Stimulated activated CD8-positive, alpha-beta memory T cell treated with anti-CD3 and anti-CD28 coated beads, Interleukin-2, amount 100 ng/mL, for 1 hour (primary cell): ENCODE results near the gene WWTR1.

Experiments used
- DNase-seq, 2 donors: peaks; one replicate each; pipeline ENCODE4 v3.0.0-alpha.2; 2020; ENCODE audit warnings: low read depth in 2 of 2

WWTR1 gene

DNA sequence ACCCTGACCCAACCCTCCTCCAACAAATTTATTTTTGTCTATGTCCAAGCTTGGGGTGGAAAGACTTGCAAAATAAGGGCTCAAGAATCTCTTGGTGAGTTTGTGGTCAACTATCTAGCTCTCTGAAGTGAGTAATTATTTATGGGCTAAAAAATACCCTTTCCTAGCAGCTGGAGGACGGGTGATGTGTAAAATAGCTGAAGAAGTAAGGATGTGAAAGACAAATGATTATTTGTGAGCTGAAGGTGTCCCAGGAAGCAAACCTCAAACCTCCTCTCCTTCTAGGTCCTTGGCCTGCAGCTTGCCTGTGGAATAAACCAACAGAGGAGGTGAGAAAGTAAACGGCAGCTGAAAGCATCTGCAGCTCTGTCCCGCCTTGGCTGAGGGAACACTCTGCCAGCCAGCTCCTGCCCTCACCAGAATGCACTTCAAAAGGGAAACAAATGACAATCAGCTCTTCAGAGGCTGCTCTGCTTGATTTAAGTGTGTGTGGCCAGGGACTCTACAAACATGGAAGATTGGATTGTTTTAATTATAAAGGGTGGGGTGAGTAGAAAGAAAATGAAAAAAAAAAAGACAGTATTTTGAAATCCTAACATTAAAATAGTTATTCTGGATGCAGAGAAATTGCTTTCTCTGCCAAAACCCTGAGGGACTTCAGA, 123.0 kb downstream of the WWTR1 start:
- DNase-seq = no peak

- DNase-seq = no peak
These were observed 123.7 kb downstream of the WWTR1 start for GRCh38 chr3:149534082-149534481.

DNA sequence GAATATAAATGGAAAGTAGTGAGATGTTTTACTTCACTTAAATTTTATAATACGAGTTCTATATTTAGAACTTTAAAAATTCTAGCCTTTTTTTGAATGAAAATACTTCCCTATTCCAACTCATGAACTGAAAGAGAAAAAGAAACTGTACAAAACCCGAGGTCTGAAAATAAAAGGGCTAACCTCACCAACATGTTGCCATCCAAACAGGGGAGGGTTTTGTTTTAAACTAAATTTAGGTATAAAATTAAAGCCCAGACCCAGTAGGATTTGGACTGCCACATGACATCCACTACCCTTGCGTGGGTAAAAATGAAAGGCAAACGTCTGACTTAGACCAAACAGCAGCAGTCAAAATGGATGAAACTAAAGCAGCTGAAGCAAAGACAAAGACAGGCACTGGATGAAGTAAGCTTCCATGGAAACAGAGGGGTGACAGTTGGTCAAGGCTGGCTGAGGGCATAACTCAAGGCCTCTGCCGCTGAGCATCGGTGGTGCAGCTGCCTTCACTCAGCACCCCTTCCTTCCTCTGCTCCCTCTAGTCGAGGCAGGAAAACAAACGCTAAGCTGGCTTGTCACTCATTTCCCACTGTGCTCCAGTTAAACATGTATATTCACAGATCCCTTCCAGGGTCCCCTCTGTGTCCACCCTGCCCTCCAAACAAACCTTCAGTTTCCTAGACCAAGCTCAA, 125.2 kb downstream of the WWTR1 start:
- no peak for DNase-seq

GRCh38 chr3:149529099-149529498, 128.7 kb downstream of the WWTR1 start:
- no peak for DNase-seq

DNA sequence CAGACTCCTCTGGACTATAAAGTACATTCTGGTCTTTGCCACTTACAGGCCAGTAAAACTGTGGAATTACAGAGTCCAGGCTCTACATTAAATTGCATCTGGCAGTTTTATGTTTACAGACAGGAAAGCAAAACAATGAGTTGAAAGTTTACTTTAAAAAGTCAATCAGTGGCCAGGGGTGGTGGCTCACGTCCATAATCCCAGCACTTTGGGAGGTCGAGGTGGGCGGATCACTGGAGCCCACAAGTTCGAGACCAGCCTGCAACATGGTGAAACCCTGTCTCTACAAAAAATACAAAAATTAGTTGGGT, 129.5 kb downstream of the WWTR1 start:
- DNase-seq = no peak

DNA sequence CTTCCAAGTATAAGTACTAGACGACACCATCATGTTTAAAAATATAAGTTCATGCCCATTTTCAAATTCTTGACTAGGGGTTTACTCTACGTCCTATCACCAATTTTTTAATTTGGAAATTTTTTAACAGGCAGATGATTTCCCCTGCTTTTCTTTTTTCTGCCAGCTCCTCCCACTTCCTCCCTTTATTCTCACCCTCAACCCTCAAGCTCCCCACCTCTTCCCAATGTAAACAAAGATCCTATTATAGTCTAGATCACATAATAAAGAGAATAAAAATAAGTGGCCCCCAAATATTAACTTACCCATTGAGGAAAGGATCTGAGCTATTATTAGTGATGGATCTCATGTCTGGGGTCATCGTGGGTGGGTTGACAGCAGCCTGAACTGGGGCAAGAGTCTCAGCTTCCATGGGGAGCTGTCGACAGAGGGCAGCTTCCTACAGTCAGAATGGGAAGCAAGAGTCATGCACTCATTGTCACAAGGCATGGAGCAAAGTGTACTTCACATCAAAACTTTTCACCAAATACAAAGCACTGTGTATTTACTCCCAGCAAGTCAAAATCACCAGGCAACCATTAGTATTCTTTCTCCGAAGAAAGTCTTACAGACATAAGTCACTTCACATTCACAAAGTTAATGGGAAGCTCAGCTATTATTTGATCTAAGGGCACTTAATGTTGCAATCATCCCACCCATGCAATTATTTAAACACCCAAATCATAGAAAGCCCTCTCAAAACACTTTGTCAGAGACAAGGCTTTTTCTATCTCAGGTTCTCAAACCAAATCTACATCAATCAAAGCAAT, 130.1 kb downstream of the WWTR1 start:
- no peak for DNase-seq

DNA sequence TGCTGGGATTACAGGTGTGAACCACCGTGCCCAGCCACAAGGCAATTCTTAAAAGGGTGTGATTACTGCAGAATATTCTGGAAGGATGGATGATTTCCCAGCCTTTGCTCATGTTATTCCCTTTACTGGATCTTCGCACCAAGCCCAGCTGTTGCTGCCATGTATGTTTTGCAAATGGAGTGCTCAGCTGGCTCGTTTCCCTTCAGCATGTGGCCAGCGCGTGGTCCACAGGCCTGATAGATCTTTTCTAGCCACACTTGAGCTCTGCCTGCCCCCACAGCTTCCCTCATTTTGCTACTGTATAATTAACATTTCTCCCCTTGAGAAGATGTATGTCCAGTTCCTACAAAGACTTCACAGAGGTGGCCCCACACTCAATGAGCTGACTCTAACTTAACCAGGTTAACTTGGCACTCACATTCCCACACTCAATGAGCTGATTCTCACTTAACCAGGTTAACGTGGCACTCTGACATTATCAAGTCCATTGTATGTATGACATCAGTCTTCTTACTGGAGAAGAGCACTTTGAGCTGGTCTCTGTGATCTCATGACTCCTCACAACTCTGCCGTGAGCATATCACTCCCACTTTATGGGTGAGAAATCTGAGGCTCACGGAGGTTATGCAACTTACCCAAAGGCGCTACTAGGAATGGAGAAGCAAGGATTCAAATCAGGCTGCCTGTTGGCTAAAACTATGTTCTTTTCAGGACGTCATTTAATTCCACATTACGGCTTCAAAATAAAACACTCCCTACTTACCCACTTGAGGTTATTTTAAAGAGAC, 134.1 kb downstream of the WWTR1 start:
- no peak for DNase-seq

DNA sequence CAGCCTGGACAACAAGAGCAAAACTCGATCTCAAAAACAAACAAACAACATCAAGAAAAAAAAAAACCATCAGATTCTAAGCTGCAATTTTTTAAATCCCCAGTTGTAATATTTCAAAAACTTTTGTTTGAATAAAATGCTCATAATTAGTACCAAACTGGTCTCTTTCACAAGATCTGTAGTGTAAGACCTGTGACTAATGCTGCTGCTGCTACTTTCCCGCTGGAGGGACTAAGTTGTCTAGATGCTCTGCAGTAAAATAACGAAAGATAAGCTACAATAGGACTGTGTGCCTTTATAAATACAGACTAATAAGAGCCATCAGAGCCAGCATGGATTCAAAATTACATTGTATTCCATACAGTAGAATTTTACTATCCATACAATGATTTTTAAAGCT, 137.9 kb downstream of the WWTR1 start:
- DNase-seq = no peak

DNA sequence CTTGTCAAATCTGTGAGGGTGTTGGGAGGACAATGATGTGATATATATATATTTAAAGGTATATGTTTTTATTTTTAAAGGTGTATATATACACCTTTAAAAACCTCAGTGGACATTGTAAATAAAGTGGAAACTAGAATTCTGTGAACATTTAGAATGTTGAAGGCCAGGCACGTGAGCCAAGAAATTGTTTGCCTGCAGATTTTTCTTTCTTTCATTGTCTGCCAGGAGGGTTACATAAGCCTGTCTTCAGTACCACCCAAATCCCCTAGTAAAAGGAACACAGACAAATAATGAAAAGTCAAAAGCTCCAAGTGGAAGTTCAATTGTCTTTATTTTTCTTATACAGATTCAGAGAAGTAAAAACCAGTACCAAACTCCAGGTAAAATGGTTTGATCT, 140.9 kb downstream of the WWTR1 start:
- DNase-seq = no peak

DNA sequence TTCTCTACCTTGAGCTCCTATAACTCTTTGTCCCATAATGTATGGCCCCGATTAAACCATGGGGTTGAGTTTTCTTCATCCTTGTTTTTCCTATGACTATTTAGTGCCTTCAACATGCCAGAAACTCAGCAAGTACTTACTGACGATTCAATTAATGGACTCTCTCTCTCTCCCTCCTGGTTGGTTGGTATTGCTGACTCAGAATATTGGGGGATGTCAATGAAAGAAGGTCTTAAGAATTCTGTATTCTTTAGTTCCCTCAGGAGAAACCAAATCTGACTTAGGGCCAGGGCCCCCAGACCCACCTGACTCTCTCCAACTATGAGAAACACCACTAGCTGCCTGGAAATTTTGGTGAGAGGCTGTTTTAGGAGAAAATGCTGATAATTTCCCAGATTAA, 142.6 kb downstream of the WWTR1 start:
- no peak for DNase-seq

- DNase-seq = no peak
These were observed 143.4 kb downstream of the WWTR1 start for GRCh38 chr3:149514471-149514870.

GRCh38 chr3:149512073-149512782, 145.6 kb downstream of the WWTR1 start:
- DNase-seq = peak in 1 of 2 donors; percentile 9

GRCh38 chr3:149511040-149511626, 146.7 kb downstream of the WWTR1 start:
- no peak for DNase-seq

DNA sequence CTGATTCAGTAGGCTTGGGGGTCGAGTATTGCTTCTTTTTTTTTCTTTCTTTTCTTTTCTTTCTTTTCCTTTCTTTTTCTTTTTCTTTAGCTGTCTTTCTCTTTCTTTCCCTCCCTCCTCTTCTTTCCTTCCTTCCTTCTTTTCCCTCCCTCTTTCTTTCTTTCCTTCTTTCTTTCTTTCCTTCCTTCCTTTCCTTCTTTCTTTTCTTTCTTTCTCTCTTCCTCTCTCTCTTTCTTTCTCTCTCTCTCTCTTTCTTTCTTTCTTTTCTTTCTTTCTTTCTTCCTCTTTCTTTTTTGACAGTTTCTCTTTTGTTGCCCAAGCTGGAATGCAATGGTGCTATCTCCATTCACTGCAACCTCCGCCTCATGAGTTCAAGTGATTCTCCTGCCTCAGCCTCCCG, 147.3 kb downstream of the WWTR1 start:
- DNase-seq = no peak

- no peak for DNase-seq
These were observed 148.3 kb downstream of the WWTR1 start for GRCh38 chr3:149509526-149509925.

DNA sequence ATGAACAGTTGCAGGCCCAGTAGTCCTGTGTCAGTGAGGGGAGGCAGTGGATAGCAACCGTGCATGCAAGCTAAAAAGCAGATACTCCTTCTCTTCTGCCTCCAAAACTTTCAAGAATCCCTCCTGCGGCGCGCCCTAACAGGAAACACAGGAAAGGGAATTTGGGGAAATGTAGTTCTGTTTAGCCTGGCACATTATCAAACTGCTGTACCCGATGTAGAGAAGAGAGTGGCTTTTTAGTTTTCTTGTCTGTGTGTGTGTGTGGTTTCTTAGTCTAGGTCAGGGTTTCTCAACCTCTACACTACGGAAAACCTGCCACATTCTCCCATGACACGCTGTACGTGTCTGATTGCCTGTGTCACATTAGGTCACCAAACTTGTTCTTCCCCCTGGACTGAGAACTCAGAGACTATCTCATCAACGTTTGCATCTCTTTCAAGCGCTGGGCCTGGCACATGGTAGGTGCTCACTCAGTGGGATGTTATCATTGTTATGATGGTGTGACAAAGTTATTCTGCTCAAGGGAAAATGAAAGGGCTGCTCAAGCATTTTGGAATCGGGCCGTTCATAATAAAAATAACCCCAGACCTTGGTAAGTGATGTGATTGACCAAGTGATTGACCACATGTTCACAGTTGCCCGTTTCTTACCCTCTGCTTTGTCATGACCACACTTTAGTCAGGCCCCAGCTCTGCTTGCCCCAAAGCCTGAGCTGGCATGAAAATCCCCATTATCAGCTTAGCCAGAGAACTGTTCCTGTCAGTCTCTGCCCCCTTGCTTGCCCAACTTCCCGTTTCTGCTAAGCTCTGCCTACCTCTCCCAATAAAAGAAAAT, 150.1 kb downstream of the WWTR1 start:
- DNase-seq = no peak

DNA sequence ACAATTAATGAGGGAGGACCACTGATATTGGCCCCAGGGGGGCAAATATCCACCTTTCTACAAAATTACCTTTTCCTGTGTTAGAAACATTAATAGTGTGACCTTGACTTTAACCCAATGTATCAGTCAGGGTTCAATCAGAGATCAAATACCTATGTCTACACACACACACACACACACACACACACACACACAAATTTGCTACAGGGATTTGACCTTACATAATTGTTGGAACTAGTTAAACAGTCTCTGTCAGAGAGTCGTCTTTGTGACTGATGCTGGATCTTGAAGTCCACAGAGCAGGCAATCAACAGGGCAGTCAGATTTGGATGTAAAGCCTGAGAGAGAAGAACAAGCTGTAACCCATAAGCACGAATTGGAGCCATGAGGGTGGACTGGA, 150.9 kb downstream of the WWTR1 start:
- DNase-seq = no peak

GRCh38 chr3:149506540-149506939, 151.3 kb downstream of the WWTR1 start:
- no peak for DNase-seq

- no peak for DNase-seq
These were observed 155.4 kb downstream of the WWTR1 start for GRCh38 chr3:149502438-149502837.

GRCh38 chr3:149501524-149501923, 156.3 kb downstream of the WWTR1 start:
- no peak for DNase-seq
